ENCODE data around the gene NT5C2. TPM values are rescaled to one million over a fixed set of nuclear protein-coding genes. Genes with fewer than 3 reads are reported as not detected.
"Not testable (repeated sequence)": the region's sequence is repeated elsewhere in the genome, so short reads cannot be mapped to it uniquely, and the experiment has no call there.

The NT5C2 gene
- total RNA-seq, 1 donor from 2014 or later: 81.0 TPM

- Mint-ChIP-seq H3K27me3 (ENCODE audit: low read depth) (no peaks in the 10 kb centered on the region), H3K27ac (ENCODE audit: unreplicated experiment) (no peak overlapping the region), H3K36me3 (ENCODE audit: low read depth) (no peaks in the 10 kb centered on the region), H3K9me3 (ENCODE audit: low read depth) (no peaks in the 10 kb centered on the region), H3K4me3 (ENCODE audit: unreplicated experiment) (no peak overlapping the region), H3K4me1 (ENCODE audit: low read depth) (peaks cover 14% of the 10 kb centered on the region)
- TF ChIP-seq, protein P1, sequence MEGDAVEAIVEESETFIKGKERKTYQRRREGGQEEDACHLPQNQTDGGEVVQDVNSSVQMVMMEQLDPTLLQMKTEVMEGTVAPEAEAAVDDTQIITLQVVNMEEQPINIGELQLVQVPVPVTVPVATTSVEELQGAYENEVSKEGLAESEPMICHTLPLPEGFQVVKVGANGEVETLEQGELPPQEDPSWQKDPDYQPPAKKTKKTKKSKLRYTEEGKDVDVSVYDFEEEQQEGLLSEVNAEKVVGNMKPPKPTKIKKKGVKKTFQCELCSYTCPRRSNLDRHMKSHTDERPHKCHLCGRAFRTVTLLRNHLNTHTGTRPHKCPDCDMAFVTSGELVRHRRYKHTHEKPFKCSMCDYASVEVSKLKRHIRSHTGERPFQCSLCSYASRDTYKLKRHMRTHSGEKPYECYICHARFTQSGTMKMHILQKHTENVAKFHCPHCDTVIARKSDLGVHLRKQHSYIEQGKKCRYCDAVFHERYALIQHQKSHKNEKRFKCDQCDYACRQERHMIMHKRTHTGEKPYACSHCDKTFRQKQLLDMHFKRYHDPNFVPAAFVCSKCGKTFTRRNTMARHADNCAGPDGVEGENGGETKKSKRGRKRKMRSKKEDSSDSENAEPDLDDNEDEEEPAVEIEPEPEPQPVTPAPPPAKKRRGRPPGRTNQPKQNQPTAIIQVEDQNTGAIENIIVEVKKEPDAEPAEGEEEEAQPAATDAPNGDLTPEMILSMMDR (IDR thresholded peaks at IDR 0.05): no peak
- no peak for DNase-seq (ENCODE audit: low spot score)
Measured at GRCh38 chr10:103207141-103207540, 14.1 kb upstream of the NT5C2 start.

DNA sequence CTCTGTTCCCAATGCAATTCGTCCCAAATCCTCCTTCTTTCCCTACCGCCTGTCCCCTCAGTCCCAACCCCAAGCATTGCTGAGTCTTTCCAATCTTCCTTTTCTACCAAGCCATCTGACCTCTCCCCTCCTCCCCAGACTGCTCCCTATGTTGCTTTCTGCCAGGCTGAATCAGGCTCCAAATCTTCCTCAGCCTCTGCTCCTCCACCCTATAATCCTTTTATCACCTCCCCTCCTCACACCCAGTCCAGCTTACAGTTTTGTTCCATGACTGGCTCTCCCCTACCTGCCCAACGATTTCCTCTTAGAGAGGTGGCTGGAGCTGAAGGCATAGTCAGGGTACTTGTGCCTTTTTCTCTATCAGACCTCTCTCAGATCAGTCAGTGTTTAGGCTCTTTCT, 13.6 kb upstream of the NT5C2 start:
- H3K27ac Mint-ChIP-seq (ENCODE audit: unreplicated experiment); H3K36me3 Mint-ChIP-seq (ENCODE audit: low read depth); DNase-seq (ENCODE audit: low spot score); H3K27me3 Mint-ChIP-seq (ENCODE audit: low read depth); H3K4me3 Mint-ChIP-seq (ENCODE audit: unreplicated experiment); H3K9me3 Mint-ChIP-seq (ENCODE audit: low read depth): not testable (repeated sequence)
- H3K4me1 Mint-ChIP-seq (ENCODE audit: low read depth): peaks cover 14% of the 10 kb centered on the region

DNA sequence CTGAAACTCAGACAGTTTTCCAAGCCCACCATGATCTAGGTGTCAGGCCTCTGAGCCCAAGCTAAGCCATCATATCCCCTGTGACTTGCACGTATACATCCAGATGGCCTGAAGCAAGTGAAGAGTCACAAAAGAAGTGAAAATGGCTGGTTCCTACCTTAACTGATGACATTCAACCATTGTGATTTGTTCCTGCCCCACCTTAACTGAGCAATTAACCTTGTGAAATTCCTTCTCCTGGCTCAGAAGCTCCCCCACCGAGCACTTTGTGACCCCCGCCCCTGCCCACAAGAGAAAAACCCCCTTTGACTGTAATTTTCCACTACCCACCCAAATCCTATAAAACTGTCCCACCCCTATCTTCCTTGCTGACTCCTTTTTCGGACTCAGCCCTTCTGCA, 12.3 kb upstream of the NT5C2 start:
- H3K9me3 Mint-ChIP-seq (ENCODE audit: low read depth); H3K27me3 Mint-ChIP-seq (ENCODE audit: low read depth); DNase-seq (ENCODE audit: low spot score); H3K36me3 Mint-ChIP-seq (ENCODE audit: low read depth); H3K27ac Mint-ChIP-seq (ENCODE audit: unreplicated experiment); H3K4me3 Mint-ChIP-seq (ENCODE audit: unreplicated experiment): not testable (repeated sequence)
- H3K4me1 Mint-ChIP-seq (ENCODE audit: low read depth): peaks cover 14% of the 10 kb centered on the region

DNA sequence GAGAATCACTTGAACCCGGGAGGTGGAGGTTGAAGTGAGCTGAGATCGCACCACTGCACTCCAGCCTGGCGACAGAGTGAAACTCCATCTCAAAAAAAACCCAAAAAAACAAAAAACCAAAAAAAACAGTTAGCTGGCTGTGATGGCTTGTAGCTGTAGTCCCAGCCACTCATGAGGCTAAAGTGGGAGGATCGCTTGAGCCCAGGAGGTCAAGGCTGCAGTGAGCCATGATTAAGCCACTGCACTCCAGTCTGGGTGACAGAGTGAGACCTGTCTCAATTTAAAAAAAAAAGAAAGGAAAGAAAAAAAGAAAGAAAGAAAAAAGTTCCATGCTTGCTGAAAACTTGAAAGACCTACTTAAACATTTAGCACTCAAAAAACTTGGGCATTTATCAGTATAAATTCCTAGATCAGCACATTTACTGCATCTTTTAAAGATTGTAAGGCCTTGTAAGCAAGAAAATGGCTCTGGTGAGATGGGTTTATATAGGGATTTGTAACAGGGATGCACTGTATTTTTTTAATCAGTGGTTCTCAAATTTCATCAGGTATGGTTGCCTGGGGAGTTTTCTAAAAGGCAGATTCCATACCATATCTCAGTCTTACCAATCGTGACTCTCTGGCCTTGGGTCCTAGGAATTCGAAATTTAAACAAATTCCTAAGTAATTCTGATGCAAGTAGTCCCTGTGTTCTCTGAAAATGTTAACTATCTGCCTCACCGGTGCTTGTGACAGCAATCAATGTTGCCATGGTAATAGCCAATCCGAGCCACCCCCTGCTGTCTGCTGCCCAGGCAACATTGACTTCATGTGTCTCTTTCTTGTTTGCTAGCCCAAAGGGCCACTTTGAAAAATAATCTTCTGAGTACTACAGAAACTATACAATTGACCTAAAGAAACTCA, 11.5 kb upstream of the NT5C2 start:
- peaks cover 14% of the 10 kb centered on the region for H3K4me1 Mint-ChIP-seq (ENCODE audit: low read depth)
- no peak overlapping the region for H3K27ac Mint-ChIP-seq (ENCODE audit: unreplicated experiment)
- H3K9me3 Mint-ChIP-seq (ENCODE audit: low read depth): no peaks in the 10 kb centered on the region
- H3K4me3 Mint-ChIP-seq (ENCODE audit: unreplicated experiment): no peak overlapping the region
- DNase-seq (ENCODE audit: low spot score): no peak
- no peaks in the 10 kb centered on the region for H3K36me3 Mint-ChIP-seq (ENCODE audit: low read depth)
- no peaks in the 10 kb centered on the region for H3K27me3 Mint-ChIP-seq (ENCODE audit: low read depth)
- TF ChIP-seq, protein P1 (IDR thresholded peaks at IDR 0.05): no peak

- Mint-ChIP-seq H3K9me3 (ENCODE audit: low read depth) (no peaks in the 10 kb centered on the region), H3K27ac (ENCODE audit: unreplicated experiment) (no peak overlapping the region), H3K4me1 (ENCODE audit: low read depth) (peaks cover 14% of the 10 kb centered on the region), H3K36me3 (ENCODE audit: low read depth) (no peaks in the 10 kb centered on the region), H3K27me3 (ENCODE audit: low read depth) (no peaks in the 10 kb centered on the region), H3K4me3 (ENCODE audit: unreplicated experiment) (no peak overlapping the region)
- DNase-seq (ENCODE audit: low spot score): no peak
- TF ChIP-seq, protein P1 (IDR thresholded peaks at IDR 0.05): no peak
Measured at GRCh38 chr10:103203466-103203865, 10.4 kb upstream of the NT5C2 start.

DNA sequence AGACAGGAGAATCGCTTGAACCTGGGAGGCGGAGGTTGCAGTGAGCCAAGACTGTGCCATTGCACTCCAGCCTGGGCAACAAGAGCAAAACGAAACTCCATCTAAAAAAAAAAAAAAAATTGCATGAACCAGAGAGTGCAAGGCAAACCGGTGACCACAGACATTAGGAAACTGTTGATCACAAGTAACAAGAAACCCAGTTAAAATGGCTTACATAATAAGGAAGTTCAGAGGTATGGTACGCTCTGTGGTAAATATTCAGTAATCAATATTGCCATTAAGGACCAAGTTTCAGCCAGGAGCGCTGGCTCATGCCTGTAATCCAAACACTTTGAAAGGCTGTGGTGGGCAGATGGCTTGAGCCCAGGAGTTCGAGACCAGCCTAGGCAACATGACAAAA, 9.2 kb upstream of the NT5C2 start:
- DNase-seq (ENCODE audit: low spot score): no peak
- Mint-ChIP-seq H3K4me1 (ENCODE audit: low read depth) (peaks cover 11% of the 10 kb centered on the region), H3K9me3 (ENCODE audit: low read depth) (no peaks in the 10 kb centered on the region), H3K4me3 (ENCODE audit: unreplicated experiment) (no peak overlapping the region), H3K27me3 (ENCODE audit: low read depth) (no peaks in the 10 kb centered on the region), H3K27ac (ENCODE audit: unreplicated experiment) (no peak overlapping the region), H3K36me3 (ENCODE audit: low read depth) (no peaks in the 10 kb centered on the region)
- TF ChIP-seq, protein P1 (IDR thresholded peaks at IDR 0.05): no peak

Data from chondrocyte (in vitro differentiated cells).